Common myeloid progenitor, CD34-positive (primary cell): Measurements from ENCODE around the gene CASZ1.

Experiments
- CTCF ChIA-PET: fragments of 350-600 bp; sonication (Branson Sonifier 250); formaldehyde crosslinking; loops from one replicate; lab custom pipeline; 2021; ENCODE audit warnings: antibody characterized with exemption; lab: Charles Lee
- POLR2A ChIA-PET: fragments of 350-600 bp; sonication (Branson Sonifier 250); formaldehyde crosslinking; loops from one replicate; lab custom pipeline; 2021; ENCODE audit warnings: antibody characterized with exemption; lab: Charles Lee
- DNase-seq, 3 donors: peaks; one replicate each; pipeline versions ENCODE4 v3.0.0 to v3.0.0-alpha.2; 2013
- H3K27ac ChIP-seq, 2 experiments: 1 replicate in 1 of 2; 2 replicates in 1 of 2; pipeline ENCODE4 v1.7.0; 2013; ENCODE audit warnings: inconsistent platforms in 2 of 2, low read length in 2 of 2, mild to moderate bottlenecking in 2 of 2, low read depth in 1 of 2, moderate library complexity in 1 of 2; ENCODE audit not compliant: severe bottlenecking in 2 of 2, insufficient read depth in 1 of 2, poor library complexity in 1 of 2
- H3K27me3 ChIP-seq, 5 experiments: replicated peaks in 2 of 5; 1 replicate in 3 of 5; 2 replicates in 2 of 5; pipeline versions ENCODE4 v1.6.1 to v1.7.0; 2013; ENCODE audit warnings: low read length in 4 of 5, mild to moderate bottlenecking in 2 of 5, moderate library complexity in 2 of 5, inconsistent platforms in 1 of 5; ENCODE audit not compliant: insufficient read depth in 5 of 5, control insufficient read depth in 4 of 5
- H3K36me3 ChIP-seq, 4 experiments: 1 replicate in 2 of 4; 2 replicates in 2 of 4; pipeline versions ENCODE4 v1.6.1 to v1.7.0; 2013; ENCODE audit warnings: low read length in 3 of 4, control low read depth in 1 of 4, mild to moderate bottlenecking in 1 of 4; ENCODE audit not compliant: control insufficient read depth in 4 of 4, insufficient read depth in 4 of 4
- H3K4me1 ChIP-seq, 4 experiments: 1 replicate in 3 of 4; 2 replicates in 1 of 4; pipeline versions ENCODE4 v1.6.1 to v1.7.1; 2013; ENCODE audit warnings: low read length in 3 of 4, mild to moderate bottlenecking in 3 of 4, control low read depth in 1 of 4, inconsistent platforms in 1 of 4, moderate library complexity in 1 of 4; ENCODE audit not compliant: control insufficient read depth in 4 of 4, insufficient read depth in 4 of 4; ENCODE audit errors: control extremely low read depth in 1 of 4
- H3K4me3 ChIP-seq, 7 experiments: 1 replicate in 4 of 7; 2 replicates in 3 of 7; pipeline versions ENCODE4 v1.5.1 to v1.7.0; 2013; ENCODE audit warnings: mild to moderate bottlenecking in 7 of 7, low read length in 6 of 7, moderate library complexity in 6 of 7, inconsistent platforms in 2 of 7, low read depth in 2 of 7, control low read depth in 1 of 7; ENCODE audit not compliant: insufficient read depth in 4 of 7, control insufficient read depth in 1 of 7; ENCODE audit errors: extremely low read depth in 1 of 7
- H3K9me3 ChIP-seq, 5 experiments: 1 replicate in 4 of 5; 2 replicates in 1 of 5; pipeline versions ENCODE4 v1.6.1 to v1.7.1; 2013; ENCODE audit warnings: low read length in 4 of 5, mild to moderate bottlenecking in 2 of 5, inconsistent platforms in 1 of 5, low read depth in 1 of 5, moderate library complexity in 1 of 5; ENCODE audit not compliant: control insufficient read depth in 4 of 5, insufficient read depth in 2 of 5; ENCODE audit errors: control extremely low read depth in 1 of 5
- WGBS: methylation state at CpG from one replicate; pipeline ENCODE4 v1.1.5; 2013; ENCODE audit not compliant: insufficient coverage; 5-methylcytosine and 5-hydroxymethylcytosine counted together

Gene CASZ1

DNA sequence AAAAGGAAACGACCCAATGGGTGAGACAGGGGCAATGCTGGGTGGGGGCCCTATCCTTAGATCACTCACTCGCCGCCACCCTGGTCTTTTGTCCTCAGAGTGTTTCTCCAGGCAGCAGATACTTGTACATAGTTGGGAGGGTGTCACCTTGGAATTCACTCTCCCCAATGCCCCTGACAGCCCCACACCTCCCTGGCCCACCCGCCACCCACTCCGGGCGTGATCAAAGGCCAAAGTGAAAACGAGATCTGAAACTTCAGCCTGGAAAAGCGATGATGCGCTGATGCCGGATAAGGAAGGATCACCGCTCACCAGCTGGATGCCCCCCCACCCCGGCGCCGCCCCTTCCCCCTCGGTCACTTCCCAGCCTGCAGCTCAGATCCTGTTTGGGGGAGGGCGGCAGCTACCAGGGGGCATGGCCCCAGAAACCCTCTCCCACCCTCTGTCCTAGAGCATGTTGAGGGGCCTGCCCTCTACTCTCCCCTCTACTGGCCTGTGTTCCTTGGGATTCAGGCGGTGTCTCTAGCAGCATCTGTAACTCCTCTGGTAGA lies 33.6 kb upstream of the CASZ1 start:
- 58% methylated on average over 15 of the region's 17 CpGs for WGBS
- Histone ChIP-seq H3K9me3 (no peaks in the 10 kb centered on the region), H3K27ac (no peak overlapping the region), H3K4me1 (no peaks in the 10 kb centered on the region), H3K36me3 (no peaks in the 10 kb centered on the region), H3K27me3 (peaks cover 0 to 47% (median 16%) of the 10 kb centered on the region in 5 experiments), H3K4me3 (no peak overlapping the region)
- ChIA-PET CTCF (no interaction called here), POLR2A (no interaction called here)
- DNase-seq = no peak

DNA sequence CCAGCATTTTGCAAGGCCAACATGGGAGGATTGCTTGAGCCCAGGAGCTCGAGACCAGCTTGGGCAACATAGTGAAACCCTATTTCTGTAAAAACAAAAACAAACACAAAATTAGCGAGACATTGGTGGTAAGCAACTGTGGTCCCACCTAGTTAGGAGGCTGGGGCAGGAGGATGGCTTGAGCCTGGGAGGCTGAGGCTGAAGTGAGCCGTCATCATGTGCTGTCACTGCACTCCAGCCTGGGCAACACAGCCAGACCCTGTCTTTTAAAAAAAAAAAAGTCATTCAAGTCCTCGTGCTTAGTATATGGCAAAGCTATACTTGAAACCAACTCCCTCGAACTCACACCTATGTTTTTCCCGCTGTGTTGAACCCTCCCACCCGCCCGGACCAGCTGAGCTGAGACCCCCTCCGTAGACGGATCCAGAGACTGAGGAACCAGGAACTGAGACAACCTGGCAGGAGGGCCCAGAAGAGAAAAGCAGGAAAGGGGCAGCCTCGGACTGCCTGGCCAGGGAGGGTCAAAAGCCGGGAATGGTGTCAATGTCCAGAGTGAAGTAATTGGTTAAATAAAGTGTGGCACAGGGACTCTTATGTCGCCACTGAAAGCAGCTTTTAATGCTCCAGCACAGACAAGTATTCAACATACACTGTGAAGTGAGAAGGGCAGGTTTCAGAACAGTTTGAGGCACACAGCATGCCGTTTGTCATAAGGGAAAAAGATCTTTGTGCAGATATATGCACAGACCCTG lies 32.8 kb upstream of the CASZ1 start:
- H3K27ac ChIP-seq = no peak overlapping the region
- ChIA-PET POLR2A (no interaction called here), CTCF (interaction anchor here (0.7 kb wide), 1 partner anchor 14 kb away, joined by 3 read pairs; no protein-coding TSS in a partner anchor)
- no peaks in the 10 kb centered on the region for H3K4me1 ChIP-seq
- no peak for DNase-seq
- no peaks in the 10 kb centered on the region for H3K9me3 ChIP-seq
- H3K36me3 ChIP-seq = no peaks in the 10 kb centered on the region
- H3K4me3 ChIP-seq = no peak overlapping the region
- H3K27me3 ChIP-seq = peaks cover 0 to 39% (median 13%) of the 10 kb centered on the region in 5 experiments
- WGBS = 84% methylated on average over 9 of the region's 14 CpGs

DNA sequence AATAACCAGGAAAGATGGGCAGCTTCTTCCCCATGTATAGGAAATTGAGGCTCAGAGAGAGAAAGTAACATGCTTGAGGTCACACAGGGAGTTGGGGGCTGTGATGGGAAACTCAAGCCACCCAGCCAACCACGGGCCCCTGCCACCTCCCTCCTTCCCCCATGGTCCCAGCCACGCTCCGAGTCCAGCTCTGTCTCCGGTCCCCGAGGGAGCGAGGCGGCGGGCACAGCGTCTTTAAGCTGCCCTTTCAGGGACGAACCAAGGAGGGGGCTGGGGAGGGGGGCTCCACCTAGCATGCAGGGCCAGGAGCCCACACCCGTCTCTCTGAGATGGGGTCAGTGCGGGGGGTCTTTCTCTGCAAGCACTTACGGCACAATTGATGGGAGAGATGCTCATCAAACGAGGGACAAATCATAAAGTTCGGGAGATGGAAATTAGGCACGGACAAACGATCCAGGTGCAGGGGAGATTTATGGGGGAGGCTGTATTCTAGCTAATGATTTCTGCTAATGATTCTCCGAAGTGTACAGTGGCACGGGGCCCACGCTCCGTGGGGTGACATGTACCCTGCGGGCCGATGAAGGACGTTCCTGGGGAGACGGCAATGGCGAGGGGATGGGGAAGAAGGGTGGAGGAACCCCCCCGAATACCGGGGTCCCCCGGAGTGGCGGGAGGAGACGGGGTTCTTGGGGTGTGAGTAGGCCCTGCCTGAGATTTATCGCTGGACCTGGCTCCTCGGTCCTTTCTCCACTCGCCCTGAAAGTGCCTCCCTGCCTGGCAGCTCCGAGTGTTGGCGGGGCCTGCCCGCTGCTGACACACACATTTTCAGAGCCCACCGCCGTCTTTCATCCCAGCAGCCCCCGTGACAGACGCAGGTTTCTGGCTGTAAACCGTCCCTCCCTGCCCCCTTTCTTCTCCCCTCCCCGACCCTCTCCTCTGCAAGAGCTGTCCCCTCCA lies 31.2 kb upstream of the CASZ1 start:
- CTCF ChIA-PET = no interaction called here
- WGBS = 78% methylated on average over 37 of the region's 43 CpGs
- no peaks in the 10 kb centered on the region for H3K9me3 ChIP-seq

DNA sequence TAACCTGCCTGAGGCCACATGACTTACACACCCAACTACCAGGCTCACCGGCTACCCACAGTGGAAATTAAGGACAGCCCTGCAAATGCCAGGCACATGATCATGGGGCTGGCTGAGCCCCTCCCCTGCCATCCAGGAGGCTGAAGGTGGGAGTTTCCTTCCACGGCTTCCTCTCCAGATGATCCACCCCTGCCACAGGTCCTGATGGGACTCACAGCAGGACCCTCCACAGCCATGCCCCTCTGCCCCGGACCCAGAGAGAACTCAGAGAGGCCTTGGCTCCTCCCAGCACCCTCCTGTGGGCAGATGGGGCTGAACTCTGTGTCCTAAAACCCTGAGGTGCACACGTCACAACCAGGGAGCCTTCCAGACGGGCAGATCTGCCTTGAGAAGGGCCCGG lies 29.1 kb upstream of the CASZ1 start:
- H3K4me1 ChIP-seq = no peaks in the 10 kb centered on the region
- no peak for DNase-seq
- 77% methylated on average over 4 of the region's 6 CpGs for WGBS
- H3K27ac ChIP-seq = no peak overlapping the region
- ChIA-PET CTCF (no interaction called here), POLR2A (no interaction called here)
- H3K36me3 ChIP-seq = no peaks in the 10 kb centered on the region
- H3K9me3 ChIP-seq = no peaks in the 10 kb centered on the region
- no peak overlapping the region for H3K4me3 ChIP-seq
- H3K27me3 ChIP-seq = peaks cover 0 to 32% (median 8%) of the 10 kb centered on the region in 5 experiments

More for the DNA sequence above, 31.2 kb upstream of the CASZ1 start:
- H3K27ac ChIP-seq = no peak overlapping the region
- DNase-seq = no peak
- H3K4me1 ChIP-seq = no peaks in the 10 kb centered on the region
- POLR2A ChIA-PET = interaction anchor here (0.6 kb wide), 1 partner anchor 88 kb away, joined by 3 read pairs; no protein-coding TSS in a partner anchor
- H3K27me3 ChIP-seq = peaks cover 0 to 35% (median 13%) of the 10 kb centered on the region in 5 experiments
- H3K36me3 ChIP-seq = no peaks in the 10 kb centered on the region
- H3K4me3 ChIP-seq = no peak overlapping the region

DNA sequence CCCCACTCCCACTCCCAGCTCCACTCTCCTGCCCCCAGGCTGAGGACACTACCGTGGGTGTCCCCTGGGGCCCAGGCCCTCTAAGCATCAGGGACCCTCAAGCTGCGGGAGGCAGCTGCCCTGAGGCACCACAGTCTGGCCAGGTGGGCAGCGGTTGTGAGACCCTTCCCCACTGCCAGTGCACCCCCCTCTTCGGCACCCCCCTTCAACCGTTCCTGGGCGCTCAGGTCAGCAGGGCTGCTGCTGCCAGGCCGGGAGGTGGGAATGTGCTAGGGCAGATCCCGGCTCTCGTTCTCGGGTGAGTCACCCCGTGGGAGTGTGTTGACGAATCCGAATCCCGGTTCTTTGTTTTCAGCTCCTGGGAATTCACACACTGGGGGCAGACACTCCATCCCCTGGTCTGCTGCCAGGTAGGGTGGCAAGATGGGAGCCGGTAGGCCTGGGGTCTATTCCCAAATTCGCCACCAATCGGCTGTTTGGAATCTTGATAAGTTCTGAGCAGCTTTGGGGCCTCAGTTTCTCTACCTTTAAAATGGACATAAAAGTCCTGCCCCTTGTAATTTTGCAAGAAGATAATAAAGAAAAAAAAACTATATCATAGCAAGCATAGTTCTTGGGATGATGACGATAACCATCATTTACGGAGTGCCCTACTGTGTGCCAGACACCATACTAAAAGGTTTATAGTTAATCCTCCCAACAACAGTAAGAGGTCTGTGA lies 28.5 kb upstream of the CASZ1 start:
- peaks cover 0 to 25% (median 8%) of the 10 kb centered on the region in 5 experiments for H3K27me3 ChIP-seq
- DNase-seq = no peak
- WGBS = 87% methylated on average over 17 of the region's 19 CpGs
- no peak overlapping the region for H3K4me3 ChIP-seq
- no peaks in the 10 kb centered on the region for H3K36me3 ChIP-seq
- no peak overlapping the region for H3K27ac ChIP-seq
- no peaks in the 10 kb centered on the region for H3K9me3 ChIP-seq
- no peaks in the 10 kb centered on the region for H3K4me1 ChIP-seq
- CTCF ChIA-PET = no interaction called here
- POLR2A ChIA-PET = no interaction called here

DNA sequence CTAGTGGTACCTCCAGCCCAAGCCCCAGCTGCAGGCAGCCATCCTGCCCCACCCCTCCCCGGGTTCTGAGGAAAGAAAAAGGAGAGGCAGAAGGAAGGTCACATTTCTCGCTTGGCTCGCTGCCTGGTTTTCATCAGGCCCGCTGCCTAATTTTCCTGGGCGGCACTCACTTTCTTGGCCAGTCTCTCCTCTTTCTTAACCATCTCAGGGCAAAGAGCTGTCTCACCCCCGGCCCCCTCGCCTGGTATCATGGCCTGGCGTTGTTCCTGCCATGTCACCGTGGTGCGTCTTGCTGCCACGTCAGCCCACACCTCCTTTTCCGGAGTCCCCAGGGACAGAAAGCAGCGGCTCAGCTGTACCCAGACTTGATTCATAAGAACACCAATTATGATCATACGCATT lies 26.6 kb upstream of the CASZ1 start:
- Histone ChIP-seq H3K27me3 (peaks cover 0 to 8% (median 5%) of the 10 kb centered on the region in 5 experiments), H3K27ac (no peak overlapping the region), H3K9me3 (no peaks in the 10 kb centered on the region), H3K4me1 (no peaks in the 10 kb centered on the region), H3K36me3 (no peaks in the 10 kb centered on the region), H3K4me3 (no peak overlapping the region)
- peak in 1 of 3 donors; percentile 14 for DNase-seq
- POLR2A ChIA-PET = no interaction called here
- WGBS = 75% methylated on average over 14 of the region's 14 CpGs
- CTCF ChIA-PET = interaction anchor here (0.7 kb wide), 1 partner anchor 20 kb away, joined by 3 read pairs; no protein-coding TSS in a partner anchor
